ENCODE results near the gene OXGR1.

OXGR1 gene

DNA sequence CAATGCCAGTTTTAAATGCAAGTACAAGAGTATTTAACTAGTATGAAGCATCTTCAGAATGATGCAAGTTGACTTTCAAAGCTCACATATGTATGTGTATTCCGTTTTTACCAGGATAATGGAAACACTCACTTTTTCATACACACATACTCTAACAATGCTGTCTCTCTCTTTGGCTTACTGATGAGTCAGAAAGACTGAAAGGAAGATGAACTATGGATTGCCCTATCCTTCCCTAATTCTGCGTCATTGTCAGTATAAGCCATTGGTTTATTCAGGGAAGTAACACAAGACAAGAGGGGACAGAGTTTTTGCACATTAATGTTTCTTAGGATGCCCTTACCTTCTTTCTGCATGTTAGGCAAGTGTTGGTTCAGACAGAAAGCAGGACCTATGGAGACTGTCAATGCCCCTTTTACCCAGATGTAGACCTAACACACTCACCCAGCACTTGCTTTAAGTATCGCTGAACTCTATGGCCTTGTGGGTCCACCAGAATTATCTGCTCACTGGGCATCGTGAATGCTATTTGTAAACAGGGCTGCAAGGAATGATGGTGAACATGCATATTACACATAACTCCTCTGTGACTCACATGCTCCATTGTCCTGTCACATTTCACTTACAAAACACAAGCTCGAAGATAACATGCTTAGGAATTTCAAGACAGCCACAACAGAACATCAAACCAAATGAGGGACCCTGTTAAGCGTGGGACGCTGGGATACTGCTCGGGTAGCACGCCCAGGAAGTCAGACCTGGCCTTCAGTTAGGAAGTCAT, 10.0 kb upstream of the OXGR1 start:
- TF ChIP-seq POLR2A (IDR thresholded peaks at IDR 0.05; ENCODE audit: low read depth, low read length), result no peak
- no peak for TF ChIP-seq TAF1 (IDR thresholded peaks at IDR 0.05; ENCODE audit: borderline replicate concordance, low read depth, low read length)
- no peak for TF ChIP-seq POLR2AphosphoS5 (IDR thresholded peaks at IDR 0.05; ENCODE audit: low read depth, low read length)
- FAIRE-seq (no peak), DNase-seq (ENCODE audit: insufficient read length) (no peak)

DNA sequence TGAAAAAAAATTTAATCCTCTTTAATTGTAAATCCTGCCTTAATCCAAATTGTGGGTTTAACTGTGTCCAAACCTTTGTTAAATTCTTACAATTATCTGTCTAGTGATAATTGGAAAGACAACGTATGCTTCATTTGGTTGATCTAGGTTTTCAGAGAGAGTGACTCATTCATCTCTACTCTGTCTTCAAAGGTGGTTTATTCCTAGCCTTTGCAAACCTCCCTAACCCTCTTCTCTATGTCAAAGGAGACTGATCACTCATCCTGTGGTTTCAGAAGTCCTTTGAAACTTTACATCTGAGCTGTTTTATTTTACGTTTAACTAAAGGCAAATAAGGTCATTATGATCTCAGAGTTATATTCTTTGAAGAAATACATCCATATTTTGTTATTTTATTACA, 8.8 kb upstream of the OXGR1 start:
- FAIRE-seq (no peak), DNase-seq (ENCODE audit: insufficient read length) (no peak)
- no peak for TF ChIP-seq POLR2A (IDR thresholded peaks at IDR 0.05; ENCODE audit: low read depth, low read length)
- no peak for TF ChIP-seq TAF1 (IDR thresholded peaks at IDR 0.05; ENCODE audit: borderline replicate concordance, low read depth, low read length)
- TF ChIP-seq POLR2AphosphoS5 (IDR thresholded peaks at IDR 0.05; ENCODE audit: low read depth, low read length), result no peak

DNA sequence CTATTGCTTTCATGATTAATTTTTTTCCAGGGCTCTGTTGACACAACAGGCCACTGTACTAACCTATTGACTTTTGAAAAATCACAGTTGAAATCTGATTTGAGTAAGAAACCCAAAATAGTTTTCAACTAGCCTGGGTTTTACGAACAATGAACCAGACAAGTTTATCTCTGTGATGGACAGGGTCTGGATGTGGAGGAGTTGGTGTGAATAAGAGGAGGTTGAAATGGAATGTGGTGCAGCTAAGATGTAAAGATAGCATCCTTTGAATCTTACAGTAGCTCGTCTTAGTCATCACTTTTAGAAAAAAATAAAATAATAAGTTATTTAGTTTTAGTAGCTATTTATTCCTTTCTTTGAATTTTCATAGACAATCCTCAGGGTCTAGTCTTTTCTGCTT, 8.3 kb upstream of the OXGR1 start:
- no peak for TF ChIP-seq POLR2AphosphoS5 (IDR thresholded peaks at IDR 0.05; ENCODE audit: low read depth, low read length)
- TF ChIP-seq POLR2A (IDR thresholded peaks at IDR 0.05; ENCODE audit: low read depth, low read length), result no peak
- FAIRE-seq (no peak), DNase-seq (ENCODE audit: insufficient read length) (no peak)

DNA sequence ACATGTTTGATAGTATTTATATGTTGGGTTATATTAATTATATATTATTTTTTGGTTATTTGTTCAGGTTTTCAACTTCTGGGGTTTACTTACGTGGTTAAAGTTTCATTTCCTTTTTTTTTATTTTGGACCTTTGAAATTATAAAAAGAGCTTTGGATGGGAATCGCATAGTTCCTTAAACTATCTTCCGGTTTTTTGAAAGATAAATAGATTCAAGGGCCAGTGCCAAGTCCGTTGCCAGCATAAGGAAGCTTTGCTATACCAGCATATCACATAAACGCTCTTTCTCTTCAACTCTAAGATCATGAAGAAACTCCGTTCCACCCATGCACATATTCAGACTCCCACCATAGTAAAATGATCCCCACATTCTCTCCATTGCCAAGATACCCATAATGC, 7.4 kb upstream of the OXGR1 start:
- FAIRE-seq, result no peak
- TF ChIP-seq POLR2AphosphoS5 (IDR thresholded peaks at IDR 0.05; ENCODE audit: low read depth, low read length), result no peak
- TF ChIP-seq TAF1 (IDR thresholded peaks at IDR 0.05; ENCODE audit: borderline replicate concordance, low read depth, low read length), result no peak
- no peak for TF ChIP-seq POLR2A (IDR thresholded peaks at IDR 0.05; ENCODE audit: low read depth, low read length)
- DNase-seq (ENCODE audit: insufficient read length), result no peak

DNA sequence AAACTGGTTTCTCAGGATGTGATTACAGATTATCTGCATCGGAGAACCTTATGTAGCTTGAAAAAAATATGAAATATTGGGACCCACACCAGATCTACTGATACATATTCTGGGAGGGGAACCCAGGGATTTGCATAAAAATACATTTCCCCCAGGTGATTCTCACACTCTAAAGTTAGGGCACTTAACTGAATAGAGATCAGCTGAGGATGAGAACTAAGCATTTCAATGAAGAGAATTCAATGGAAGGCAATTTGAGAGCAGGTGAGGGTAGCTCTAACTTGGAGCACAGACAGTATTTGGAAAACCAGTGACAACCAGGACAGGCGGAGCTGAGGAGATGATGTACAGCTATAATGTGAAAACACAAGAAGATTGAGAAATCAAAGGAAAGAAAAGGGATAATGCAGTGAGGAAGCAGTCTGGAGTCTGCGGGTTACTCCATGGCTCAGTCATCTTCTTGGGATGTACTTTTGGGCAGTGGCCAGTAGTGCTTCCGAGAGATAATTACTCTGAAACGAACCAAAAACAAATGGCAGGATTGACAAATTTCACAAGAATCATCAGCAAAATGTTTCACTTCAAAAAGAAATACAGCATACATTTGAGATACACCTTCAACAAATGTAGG, 6.1 kb upstream of the OXGR1 start:
- FAIRE-seq (no peak), DNase-seq (ENCODE audit: insufficient read length) (no peak)
- no peak for TF ChIP-seq TAF1 (IDR thresholded peaks at IDR 0.05; ENCODE audit: borderline replicate concordance, low read depth, low read length)
- TF ChIP-seq POLR2A (IDR thresholded peaks at IDR 0.05; ENCODE audit: low read depth, low read length), result no peak
- no peak for TF ChIP-seq POLR2AphosphoS5 (IDR thresholded peaks at IDR 0.05; ENCODE audit: low read depth, low read length)

DNA sequence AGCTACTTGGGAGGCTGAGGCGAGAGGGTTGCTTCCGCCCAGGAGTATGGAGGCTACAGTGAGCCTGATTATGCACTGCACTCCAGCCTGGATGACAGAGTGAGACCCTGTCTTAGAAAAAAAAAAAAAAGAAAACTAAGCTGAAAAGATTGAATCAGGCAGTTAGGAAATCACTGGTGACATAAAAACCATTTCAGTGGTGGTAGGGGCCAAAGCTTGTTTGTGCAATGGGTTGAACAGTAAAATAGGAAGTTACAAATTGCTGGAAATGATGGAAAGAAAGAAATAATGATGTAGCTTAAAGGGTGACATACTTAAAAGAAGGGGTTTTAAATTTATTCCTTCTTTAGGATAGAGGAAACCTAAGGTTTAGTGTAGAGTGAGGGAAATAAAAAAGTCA, 4.8 kb upstream of the OXGR1 start:
- DNase-seq (ENCODE audit: insufficient read length) (no peak), FAIRE-seq (no peak)
- no peak for TF ChIP-seq POLR2A (IDR thresholded peaks at IDR 0.05; ENCODE audit: low read depth, low read length)
- TF ChIP-seq TAF1 (IDR thresholded peaks at IDR 0.05; ENCODE audit: borderline replicate concordance, low read depth, low read length), result no peak
- TF ChIP-seq POLR2AphosphoS5 (IDR thresholded peaks at IDR 0.05; ENCODE audit: low read depth, low read length), result no peak

DNA sequence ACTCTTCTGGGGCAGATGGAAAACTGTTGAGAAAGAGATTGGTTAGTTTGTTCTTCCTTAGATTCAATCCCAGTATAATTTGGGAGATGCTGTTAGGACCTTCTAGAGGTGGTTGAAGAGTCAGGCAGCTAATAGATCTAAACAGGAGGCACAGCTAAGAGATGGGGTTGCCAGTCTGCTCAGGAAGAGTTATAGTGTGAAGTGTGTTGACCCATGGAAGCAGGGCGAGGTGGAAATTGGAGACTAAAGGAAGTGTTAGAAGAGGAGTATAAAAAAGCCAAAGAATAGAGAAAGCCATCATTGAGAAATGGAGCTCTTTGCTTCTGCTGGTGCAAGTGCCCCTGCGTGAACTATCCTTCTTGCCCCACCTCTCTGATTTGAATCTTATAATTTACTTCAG, 3.8 kb upstream of the OXGR1 start:
- FAIRE-seq (no peak), DNase-seq (ENCODE audit: insufficient read length) (no peak)
- TF ChIP-seq POLR2A (IDR thresholded peaks at IDR 0.05; ENCODE audit: low read depth, low read length), result no peak
- TF ChIP-seq POLR2AphosphoS5 (IDR thresholded peaks at IDR 0.05; ENCODE audit: low read depth, low read length), result no peak
- no peak for TF ChIP-seq TAF1 (IDR thresholded peaks at IDR 0.05; ENCODE audit: borderline replicate concordance, low read depth, low read length)

DNA sequence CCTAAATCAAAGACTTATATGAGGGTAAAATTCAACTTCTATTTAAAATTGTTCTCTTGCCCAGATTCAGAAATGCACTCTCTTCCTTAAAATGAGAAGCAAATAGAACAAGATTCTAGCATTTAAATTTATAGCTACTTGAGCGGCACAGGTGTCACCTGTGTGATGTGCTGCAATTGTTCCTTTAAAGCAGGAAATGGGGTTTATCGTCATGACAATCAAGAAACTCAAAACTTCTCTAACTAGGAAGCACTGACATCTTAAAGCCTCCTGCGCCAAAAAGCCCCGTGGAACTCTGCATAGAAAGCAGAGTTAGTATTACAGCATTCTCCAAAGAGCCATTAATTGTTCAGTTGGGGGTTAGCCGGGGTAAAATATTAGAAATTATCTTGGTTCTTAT, 2.6 kb upstream of the OXGR1 start:
- TF ChIP-seq POLR2A (IDR thresholded peaks at IDR 0.05; ENCODE audit: low read depth, low read length) (no peak), POLR2AphosphoS5 (IDR thresholded peaks at IDR 0.05; ENCODE audit: low read depth, low read length) (no peak)
- no peak for FAIRE-seq
- DNase-seq (ENCODE audit: insufficient read length), result no peak

DNA sequence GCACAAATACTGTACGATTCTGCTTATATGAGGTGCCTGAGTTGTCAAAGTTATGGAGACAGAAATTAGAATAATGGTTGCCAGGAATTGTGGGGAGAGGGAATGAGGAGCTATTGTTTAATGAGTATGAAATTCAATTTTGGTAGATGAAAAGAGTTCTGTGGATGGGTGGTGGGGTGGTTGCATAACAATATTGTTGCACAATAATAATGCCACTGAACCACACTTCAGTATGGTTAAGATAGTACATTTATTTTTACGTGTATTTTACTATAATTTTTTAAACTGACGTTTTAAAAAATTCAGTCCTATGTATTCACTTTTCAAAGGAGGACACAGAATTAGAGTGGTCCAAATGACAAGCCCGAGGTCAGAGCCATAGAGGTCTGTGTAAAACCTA, 1.8 kb upstream of the OXGR1 start:
- FAIRE-seq, result no peak
- TF ChIP-seq POLR2A (IDR thresholded peaks at IDR 0.05; ENCODE audit: low read depth, low read length), result no peak

DNA sequence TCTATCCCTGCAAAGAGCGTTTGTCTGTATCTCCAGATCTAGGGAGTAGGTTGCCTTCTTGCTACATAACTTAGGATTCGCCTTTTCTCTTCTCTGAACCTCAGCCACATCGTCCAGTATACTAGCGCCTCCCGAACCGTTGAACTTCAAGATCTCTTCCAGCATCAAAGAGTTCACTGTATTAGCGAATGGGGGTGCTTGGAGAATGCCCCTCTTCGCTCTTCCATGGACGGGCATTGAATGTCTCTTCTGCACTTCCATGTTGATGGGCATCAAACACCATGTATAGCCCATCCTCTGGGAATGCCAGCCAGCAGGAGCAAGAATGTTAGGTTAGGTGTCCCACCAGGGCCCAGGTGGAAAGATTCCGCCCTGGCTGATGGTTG, 575 bp upstream of the OXGR1 start:
- DNase-seq (ENCODE audit: insufficient read length) (no peak), FAIRE-seq (no peak)
- TF ChIP-seq POLR2A (IDR thresholded peaks at IDR 0.05; ENCODE audit: low read depth, low read length) (no peak), POLR2AphosphoS5 (IDR thresholded peaks at IDR 0.05; ENCODE audit: low read depth, low read length) (no peak), TAF1 (IDR thresholded peaks at IDR 0.05; ENCODE audit: borderline replicate concordance, low read depth, low read length) (no peak)

More for the DNA sequence above, 1.8 kb upstream of the OXGR1 start:
- DNase-seq (ENCODE audit: insufficient read length), result no peak

DNA sequence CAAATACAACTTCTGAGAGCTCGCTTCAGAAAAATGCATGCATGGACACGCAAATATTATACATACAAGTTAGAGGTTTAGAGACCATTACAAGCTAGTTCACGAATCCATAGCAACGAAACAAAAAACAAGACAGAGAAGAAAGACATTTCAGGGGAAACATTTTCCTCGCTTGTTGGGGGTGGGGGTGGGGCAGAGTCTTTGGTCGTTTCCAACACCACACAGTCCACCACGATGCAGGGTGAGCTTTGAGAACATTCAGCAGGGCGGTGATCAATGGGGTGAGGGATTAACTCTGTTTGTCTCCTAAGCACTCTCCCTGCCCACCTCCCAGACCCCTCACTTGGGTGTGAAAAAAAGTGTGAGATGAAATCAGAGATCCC, 651 bp downstream of the OXGR1 start:
- DNase-seq (ENCODE audit: insufficient read length) (no peak), FAIRE-seq (no peak)
- TF ChIP-seq POLR2AphosphoS5 (IDR thresholded peaks at IDR 0.05; ENCODE audit: low read depth, low read length) (no peak), TAF1 (IDR thresholded peaks at IDR 0.05; ENCODE audit: borderline replicate concordance, low read depth, low read length) (no peak), POLR2A (IDR thresholded peaks at IDR 0.05; ENCODE audit: low read depth, low read length) (no peak)

DNA sequence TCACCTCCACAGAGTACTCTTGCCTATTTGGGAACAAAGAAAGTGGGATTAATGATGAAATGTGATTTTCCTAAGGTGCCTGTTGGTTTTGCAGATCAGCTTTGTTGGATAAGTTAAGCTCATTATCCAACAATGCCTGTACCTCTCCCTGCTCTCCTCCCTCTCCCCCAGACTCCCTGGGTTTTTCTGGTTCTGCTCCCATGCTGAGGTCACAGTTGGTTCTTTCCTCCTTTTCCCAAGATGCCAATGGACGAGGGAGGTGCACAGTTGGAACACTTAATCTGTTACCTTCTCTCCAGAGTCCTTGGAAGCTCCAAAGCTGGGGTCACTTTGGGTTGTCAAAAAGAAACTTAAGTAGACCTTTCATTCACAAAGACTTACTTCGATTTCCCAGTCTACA, 1.6 kb downstream of the OXGR1 start:
- TF ChIP-seq POLR2AphosphoS5 (IDR thresholded peaks at IDR 0.05; ENCODE audit: low read depth, low read length) (no peak), POLR2A (IDR thresholded peaks at IDR 0.05; ENCODE audit: low read depth, low read length) (no peak), TAF1 (IDR thresholded peaks at IDR 0.05; ENCODE audit: borderline replicate concordance, low read depth, low read length) (no peak)
- no peak for DNase-seq (ENCODE audit: insufficient read length)
- FAIRE-seq, result no peak
